Caco-2 (cell line): ENCODE data around the gene TOMM40. TPM values are rescaled to one million over a fixed set of nuclear protein-coding genes. Genes with fewer than 3 reads are reported as not detected.
"Not testable (repeated sequence)": the region's sequence is repeated elsewhere in the genome, so short reads cannot be mapped to it uniquely, and the experiment has no call there.

Experiments
- BruUV-seq: library from RNA; stranded (reverse); fragments of 400-500 nt; replicated peaks from 2 replicates; lab custom pipeline; 2021; lab: Mats Ljungman, UMichigan
- CTCF ChIA-PET: fragments of 300-600 bp; sonication (Branson Sonifier 250); formaldehyde crosslinking; loops from one replicate; lab custom pipeline; 2022; ENCODE audit warnings: antibody characterized with exemption; lab: Charles Lee
- POLR2A ChIA-PET: fragments of 300-600 bp; sonication (Branson Sonifier 250); formaldehyde crosslinking; loops from one replicate; lab custom pipeline; 2022; ENCODE audit warnings: antibody characterized with exemption; lab: Charles Lee
- DNase-seq, 2 experiments: peaks; one replicate each; pipeline versions ENCODE4 v3.0.0 to v3.0.0-alpha.2; 2020 to 2022
- H3K27me3 ChIP-seq: replicated peaks from 2 replicates; pipeline ENCODE4 v1.6.0; 2011; ENCODE audit warnings: low read length; ENCODE audit not compliant: control insufficient read depth, insufficient read depth
- H3K36me3 ChIP-seq: 2 replicates; pipeline ENCODE4 v1.5.1; 2011; ENCODE audit warnings: low read length; ENCODE audit not compliant: control insufficient read depth, insufficient read depth
- H3K4me1 ChIP-seq: fragments of 250-450 bp; sonication (Bioruptor Pico); 2 replicates; pipeline ENCODE4 v1.5.1; 2020; ENCODE audit warnings: mild to moderate bottlenecking
- H3K4me3 ChIP-seq: 2 replicates; pipeline ENCODE4 v1.5.1; 2011; ENCODE audit warnings: low read depth, mild to moderate bottlenecking, control low read depth, low read length
- H3K9me3 ChIP-seq: fragments of 250-450 bp; sonication (Bioruptor Pico); 2 replicates; pipeline ENCODE4 v1.5.1; 2020; ENCODE audit warnings: mild to moderate bottlenecking, moderate library complexity
- H3K27ac Mint-ChIP-seq: one replicate; pipeline ENCODE4 v1.8.0; 2022; ENCODE audit warnings: mixed read lengths; ENCODE audit not compliant: unreplicated experiment
- H3K27me3 Mint-ChIP-seq: one replicate; pipeline ENCODE4 v1.8.0; 2022; ENCODE audit warnings: mixed read lengths; ENCODE audit not compliant: insufficient read depth, unreplicated experiment
- H3K36me3 Mint-ChIP-seq: one replicate; pipeline ENCODE4 v1.8.0; 2022; ENCODE audit warnings: mild to moderate bottlenecking, mixed read lengths; ENCODE audit not compliant: insufficient read depth, unreplicated experiment
- H3K4me1 Mint-ChIP-seq: one replicate; pipeline ENCODE4 v1.8.0; 2022; ENCODE audit warnings: low read depth, mixed read lengths; ENCODE audit not compliant: unreplicated experiment
- H3K4me3 Mint-ChIP-seq: one replicate; pipeline ENCODE4 v1.8.0; 2022; ENCODE audit warnings: mild to moderate bottlenecking, moderate library complexity, mixed read lengths; ENCODE audit not compliant: unreplicated experiment
- H3K9me3 Mint-ChIP-seq: one replicate; pipeline ENCODE4 v1.8.0; 2022; ENCODE audit warnings: mixed read lengths; ENCODE audit not compliant: unreplicated experiment
- CTCF ChIP-seq, 2 experiments: fragments of 200-600 bp in 1 of 2; IDR thresholded peaks; 1 replicate in 1 of 2; 2 replicates in 1 of 2; pipeline versions ENCODE4 v1.5.1 to v1.8.0; 2011 to 2022; ENCODE audit warnings: antibody characterized with exemption in 1 of 2, control low read depth in 1 of 2, inconsistent platforms in 1 of 2, low read depth in 1 of 2, low read length in 1 of 2, mild to moderate bottlenecking in 1 of 2, moderate library complexity in 1 of 2; ENCODE audit not compliant: insufficient read depth in 1 of 2, severe bottlenecking in 1 of 2, unreplicated experiment in 1 of 2
- intact Hi-C: fragments of 100-400 bp; cut with micrococcal nuclease; formaldehyde crosslinking; loops from one replicate; pipeline ENCODE4 v1.10.0; 2022; ENCODE audit not compliant: unreplicated experiment
- total RNA-seq: library from RNA; stranded (reverse); gene quantifications from 2 replicates; pipeline ENCODE4 v1.2.3, GENCODE V29; 2022

TOMM40 gene
- total RNA-seq, 1 experiment from 2014 or later, result 205 TPM

- DNase-seq, result no peak
- BruUV-seq, result no TSS peak
- Histone ChIP-seq H3K4me3 (no peak overlapping the region), H3K27me3 (no peaks in the 10 kb centered on the region), H3K36me3 (0 out of 2 replicates have a peak, but pooled peaks cover 1% of the 10 kb centered on the region), H3K9me3 (no peaks in the 10 kb centered on the region), H3K4me1 (peaks cover 20% of the 10 kb centered on the region)
- POLR2A ChIA-PET, result interaction anchor here (0.6 kb wide), 4 partner anchors 11 to 269 kb away, joined by 3 to 6 read pairs (median 4); no protein-coding TSS in a partner anchor
- no peak for TF ChIP-seq CTCF (IDR thresholded peaks at IDR 0.05; ENCODE audit: insufficient read depth in 1 of 2, low read depth in 1 of 2, low read length in 1 of 2, severe bottlenecking in 1 of 2, unreplicated experiment in 1 of 2)
- Mint-ChIP-seq H3K36me3 (peaks cover 78% of the 10 kb centered on the region), H3K27ac (peak overlapping the region; percentile 68), H3K27me3 (no peaks in the 10 kb centered on the region), H3K4me1 (peaks cover 14% of the 10 kb centered on the region), H3K9me3 (no peaks in the 10 kb centered on the region), H3K4me3 (peak overlapping the region; percentile 24)
- CTCF ChIA-PET, result interaction anchor here (0.7 to 1.3 kb wide), 3 partner anchors 11 to 230 kb away, joined by 3 read pairs; no protein-coding TSS in a partner anchor
- intact Hi-C loops, result no loop called here
These were observed 6.5 kb upstream of the TOMM40 start for GRCh38 chr19:44884566-44884965.

GRCh38 chr19:44886141-44886540, 4.9 kb upstream of the TOMM40 start:
- Histone ChIP-seq H3K4me3 (no peak overlapping the region), H3K4me1 (peaks cover 18% of the 10 kb centered on the region), H3K36me3 (0 out of 2 replicates have a peak, but pooled peaks cover 1% of the 10 kb centered on the region), H3K9me3 (no peaks in the 10 kb centered on the region), H3K27me3 (no peaks in the 10 kb centered on the region)
- Mint-ChIP-seq H3K36me3 (peaks cover 84% of the 10 kb centered on the region), H3K4me1 (peaks cover 21% of the 10 kb centered on the region), H3K9me3 (no peaks in the 10 kb centered on the region), H3K27ac (no peak overlapping the region), H3K4me3 (no peak overlapping the region), H3K27me3 (no peaks in the 10 kb centered on the region)
- POLR2A ChIA-PET, result no interaction called here
- intact Hi-C loops, result loop anchor here (1.0 kb wide), 1 partner anchor 27 kb away; no protein-coding TSS in a partner anchor
- no TSS peak for BruUV-seq
- no peak for DNase-seq
- CTCF ChIA-PET, result interaction anchor here (0.6 kb wide), 1 partner anchor 43 kb away, joined by 6 read pairs; no protein-coding TSS in a partner anchor
- no peak for TF ChIP-seq CTCF (IDR thresholded peaks at IDR 0.05; ENCODE audit: insufficient read depth in 1 of 2, low read depth in 1 of 2, low read length in 1 of 2, severe bottlenecking in 1 of 2, unreplicated experiment in 1 of 2)

GRCh38 chr19:44887648-44888047, 3.4 kb upstream of the TOMM40 start:
- Mint-ChIP-seq H3K9me3 (no peaks in the 10 kb centered on the region), H3K27ac (peak overlapping the region; percentile 21), H3K36me3 (peaks cover 84% of the 10 kb centered on the region), H3K4me1 (peaks cover 21% of the 10 kb centered on the region), H3K4me3 (no peak overlapping the region), H3K27me3 (no peaks in the 10 kb centered on the region)
- ChIA-PET POLR2A (no interaction called here), CTCF (no interaction called here)
- no peak for TF ChIP-seq CTCF (IDR thresholded peaks at IDR 0.05; ENCODE audit: insufficient read depth in 1 of 2, low read depth in 1 of 2, low read length in 1 of 2, severe bottlenecking in 1 of 2, unreplicated experiment in 1 of 2)
- no TSS peak for BruUV-seq
- Histone ChIP-seq H3K36me3 (0 out of 2 replicates have a peak, but pooled peaks cover 1% of the 10 kb centered on the region), H3K9me3 (no peaks in the 10 kb centered on the region), H3K4me3 (no peak overlapping the region), H3K27me3 (no peaks in the 10 kb centered on the region), H3K4me1 (peaks cover 26% of the 10 kb centered on the region)
- DNase-seq, result no peak
- intact Hi-C loops, result no loop called here

GRCh38 chr19:44888335-44888734, 2.7 kb upstream of the TOMM40 start:
- BruUV-seq, H3K4me3 ChIP-seq, H3K9me3 Mint-ChIP-seq, CTCF ChIA-PET, H3K9me3 ChIP-seq, H3K4me3 Mint-ChIP-seq, H3K36me3 ChIP-seq, H3K27me3 ChIP-seq, H3K27me3 Mint-ChIP-seq, POLR2A ChIA-PET, DNase-seq, intact Hi-C loops: not testable (repeated sequence)
- Mint-ChIP-seq H3K4me1 (peaks cover 21% of the 10 kb centered on the region), H3K27ac (peak overlapping the region; percentile 21), H3K36me3 (peaks cover 88% of the 10 kb centered on the region)
- H3K4me1 ChIP-seq, result peaks cover 21% of the 10 kb centered on the region
